Lower leg skin (tissue), 4 donors: ENCODE measurements around the gene RAPGEF5. TPM values are rescaled to one million over a fixed set of nuclear protein-coding genes. Genes with fewer than 3 reads are reported as not detected.

Experiments used
- DNase-seq, 2 donors: peaks; one replicate each; pipeline ENCODE4 v3.0.0-alpha.2; 2019; ENCODE audit warnings: low spot score in 2 of 2
- H3K4me3 ChIP-seq: fragments of 200-600 bp; sonication (generic); 2 replicates; pipeline ENCODE4 v1.5.1; 2017; ENCODE audit warnings: mild to moderate bottlenecking, low read depth; ENCODE audit not compliant: poor library complexity, severe bottlenecking
- CTCF ChIP-seq, 3 donors: fragments of 450-650 bp; IDR thresholded peaks; one replicate each; pipeline ENCODE4 v1.5.1; 2016; ENCODE audit warnings: antibody characterized with exemption in 3 of 3, mild to moderate bottlenecking in 3 of 3, moderate library complexity in 2 of 3
- POLR2A ChIP-seq, 2 donors: fragments of 450-650 bp; IDR thresholded peaks; one replicate each; pipeline ENCODE4 v1.6.1; 2016 to 2017; ENCODE audit warnings: antibody characterized with exemption in 2 of 2, mild to moderate bottlenecking in 1 of 2, moderate library complexity in 1 of 2
- WGBS, 2 donors: methylation state at CpG; one replicate each; pipeline ENCODE4 v1.1.5; 2018; 5-methylcytosine and 5-hydroxymethylcytosine counted together
- intact Hi-C: fragments of 100-400 bp; cut with DNase I; formaldehyde crosslinking; loops from one replicate; pipeline ENCODE4 v1.15.0; 2023; ENCODE audit warnings: low total_unique reads
- total RNA-seq, 4 donors: library from RNA; depleted of rRNA; stranded (reverse); fragments of >200 nt; gene quantifications; one replicate each; pipeline ENCODE4 v1.1.0, GENCODE V29; 2016

Gene RAPGEF5
- total RNA-seq, 4 donors from 2014 or later, result 19.4 to 47.7 (median 25.2) TPM

- no peak for TF ChIP-seq POLR2A (IDR thresholded peaks at IDR 0.05)
- TF ChIP-seq CTCF (IDR thresholded peaks at IDR 0.05), result no peak
- no peak overlapping the region for H3K4me3 ChIP-seq
- peak in 1 of 2 donors; percentile 85 for DNase-seq
- 66% methylated on average over 7 of the region's 7 CpGs for WGBS, 2 donors
- intact Hi-C loops, result loop anchor here (5.0 kb wide), 1 partner anchor 378 kb away; no protein-coding TSS in a partner anchor
Observed at GRCh38 chr7:22109761-22110160, 247.2 kb downstream of the RAPGEF5 start.

- DNase-seq, result peak in 1 of 2 donors; percentile 74
- no peak overlapping the region for H3K4me3 ChIP-seq
- TF ChIP-seq CTCF (IDR thresholded peaks at IDR 0.05) (no peak), POLR2A (IDR thresholded peaks at IDR 0.05) (no peak)
- intact Hi-C loops, result no loop called here
- WGBS, 2 donors, result 69% methylated on average over 13 of the region's 13 CpGs
Observed at GRCh38 chr7:22108151-22108845, 248.7 kb downstream of the RAPGEF5 start.

- intact Hi-C loops, result no loop called here
- H3K4me3 ChIP-seq, result no peak overlapping the region
- no peak for TF ChIP-seq CTCF (IDR thresholded peaks at IDR 0.05)
- no peak for TF ChIP-seq POLR2A (IDR thresholded peaks at IDR 0.05)
- 93 to 94% methylated on average over 7 of the region's 7 CpGs for WGBS, 2 donors
- DNase-seq, result no peak
Observed at GRCh38 chr7:22105550-22105949, 251.4 kb downstream of the RAPGEF5 start.

- WGBS, 2 donors, result 70 to 75% methylated on average over 11 of the region's 11 CpGs
- TF ChIP-seq POLR2A (IDR thresholded peaks at IDR 0.05), result no peak
- no peak for TF ChIP-seq CTCF (IDR thresholded peaks at IDR 0.05)
- no peak for DNase-seq
- no peak overlapping the region for H3K4me3 ChIP-seq
- intact Hi-C loops, result no loop called here
Observed at GRCh38 chr7:22094413-22095342, 262.3 kb downstream of the RAPGEF5 start.

GRCh38 chr7:22093936-22094335, 263.0 kb downstream of the RAPGEF5 start:
- TF ChIP-seq CTCF (IDR thresholded peaks at IDR 0.05) (no peak), POLR2A (IDR thresholded peaks at IDR 0.05) (no peak)
- 73 to 74% methylated on average over 6 of the region's 6 CpGs for WGBS, 2 donors

More at GRCh38 chr7:22093936-22094335, 263.0 kb downstream of the RAPGEF5 start:
- no peak for DNase-seq
- H3K4me3 ChIP-seq, result no peak overlapping the region
- intact Hi-C loops, result no loop called here
